ENCODE measurements around the gene EIF4G3. TPM values are rescaled to one million over a fixed set of nuclear protein-coding genes. Genes with fewer than 3 reads are reported as not detected.

The EIF4G3 gene
- polyA plus RNA-seq, 3 donors = 5.1 to 34.2 (median 5.8) TPM

DNA sequence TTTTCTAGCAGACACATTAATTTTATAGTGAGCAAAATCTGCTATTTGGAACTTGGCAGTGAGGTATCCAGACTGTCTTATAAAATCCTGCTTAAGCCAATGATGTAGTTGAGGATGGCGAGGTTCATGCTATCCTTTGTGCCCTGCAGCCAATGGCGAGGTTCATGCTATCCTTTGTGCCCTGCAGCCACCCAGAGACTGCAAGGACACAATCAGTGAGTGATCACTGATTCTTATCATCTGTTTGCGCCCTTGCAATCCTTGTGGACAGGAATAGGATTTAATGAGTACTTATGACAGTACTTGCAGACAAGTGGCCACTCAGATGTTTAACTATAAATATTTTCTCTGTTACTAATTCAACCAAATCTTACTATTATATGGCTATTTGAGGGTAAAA, 112.6 kb downstream of the EIF4G3 start:
- no peaks in the 10 kb centered on the region for H3K79me2 ChIP-seq (ENCODE audit: insufficient read depth, low read length)
- Mint-ChIP-seq H3K27ac (no peak overlapping the region), H3K4me3 (no peak overlapping the region), H3K9me3 (no peaks in the 10 kb centered on the region), H3K36me3 (peaks cover 5 to 12% of the 10 kb centered on the region in 2 donors), H3K4me1 (peaks cover 3% of the 10 kb centered on the region), H3K27me3 (ENCODE audit: low read depth in 3 of 3) (no peaks in the 10 kb centered on the region)
- no peak overlapping the region for H3K4me2 ChIP-seq (replicated peaks; ENCODE audit: extremely low read depth, low read length, poor library complexity, severe bottlenecking)
- H2AFZ ChIP-seq (ENCODE audit: insufficient read depth, low read depth, low read length, poor library complexity, severe bottlenecking) = no peak overlapping the region
- H3K36me3 ChIP-seq (replicated peaks in 1 of 2; ENCODE audit: control insufficient read depth in 1 of 2, insufficient read depth in 2 of 2, low read length in 2 of 2) = peaks cover 0 to 5% of the 10 kb centered on the region in 2 donors
- no peak overlapping the region for H3K9ac ChIP-seq (ENCODE audit: insufficient read depth, low read length, poor library complexity, severe bottlenecking)
- 100% methylated on average over 2 of the region's 3 CpGs for WGBS (ENCODE audit: insufficient coverage)
- no peaks in the 10 kb centered on the region for H3K4me1 ChIP-seq (ENCODE audit: control insufficient read depth in 1 of 2, insufficient read depth in 2 of 2, low read length in 2 of 2)
- TF ChIP-seq, protein P1, sequence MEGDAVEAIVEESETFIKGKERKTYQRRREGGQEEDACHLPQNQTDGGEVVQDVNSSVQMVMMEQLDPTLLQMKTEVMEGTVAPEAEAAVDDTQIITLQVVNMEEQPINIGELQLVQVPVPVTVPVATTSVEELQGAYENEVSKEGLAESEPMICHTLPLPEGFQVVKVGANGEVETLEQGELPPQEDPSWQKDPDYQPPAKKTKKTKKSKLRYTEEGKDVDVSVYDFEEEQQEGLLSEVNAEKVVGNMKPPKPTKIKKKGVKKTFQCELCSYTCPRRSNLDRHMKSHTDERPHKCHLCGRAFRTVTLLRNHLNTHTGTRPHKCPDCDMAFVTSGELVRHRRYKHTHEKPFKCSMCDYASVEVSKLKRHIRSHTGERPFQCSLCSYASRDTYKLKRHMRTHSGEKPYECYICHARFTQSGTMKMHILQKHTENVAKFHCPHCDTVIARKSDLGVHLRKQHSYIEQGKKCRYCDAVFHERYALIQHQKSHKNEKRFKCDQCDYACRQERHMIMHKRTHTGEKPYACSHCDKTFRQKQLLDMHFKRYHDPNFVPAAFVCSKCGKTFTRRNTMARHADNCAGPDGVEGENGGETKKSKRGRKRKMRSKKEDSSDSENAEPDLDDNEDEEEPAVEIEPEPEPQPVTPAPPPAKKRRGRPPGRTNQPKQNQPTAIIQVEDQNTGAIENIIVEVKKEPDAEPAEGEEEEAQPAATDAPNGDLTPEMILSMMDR (IDR thresholded peaks at IDR 0.05) = no peak
- H4K20me1 ChIP-seq (ENCODE audit: insufficient read depth, low read length) = no peaks in the 10 kb centered on the region
- no peak overlapping the region for H3K4me3 ChIP-seq (replicated peaks in 1 of 3; ENCODE audit: low read depth in 2 of 3, low read length in 3 of 3)
- no peak overlapping the region for H3K27ac ChIP-seq (ENCODE audit: low read depth in 1 of 2, low read length in 2 of 2)
- no peaks in the 10 kb centered on the region for H3K9me3 ChIP-seq (replicated peaks in 1 of 2; ENCODE audit: control insufficient read depth in 1 of 2, insufficient read depth in 1 of 2, low read length in 2 of 2)
- DNase-seq = no peak
- intact Hi-C loops (cut with micrococcal nuclease) = no loop called here
- H3K27me3 ChIP-seq (ENCODE audit: control insufficient read depth in 2 of 2, insufficient read depth in 2 of 2, low read length in 2 of 2) = no peaks in the 10 kb centered on the region

DNA sequence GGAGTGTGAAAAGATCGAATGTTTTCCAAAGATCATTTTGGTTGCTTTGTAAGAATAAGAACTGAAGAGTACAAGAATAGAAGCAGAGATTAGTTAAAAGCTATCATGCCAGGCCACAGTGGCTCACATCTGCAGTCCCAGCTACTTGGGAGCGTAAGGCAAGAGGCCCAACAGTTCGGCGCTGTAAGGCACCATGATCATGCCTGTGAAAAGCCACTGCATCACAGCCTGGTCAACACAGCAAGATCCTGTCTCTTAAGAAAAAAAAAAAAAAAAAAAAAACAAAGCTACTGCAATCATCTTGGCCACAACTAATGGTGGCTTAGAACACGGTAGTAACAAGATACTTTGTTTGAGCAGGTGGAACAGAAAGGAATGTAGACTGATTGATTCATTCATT, 116.2 kb downstream of the EIF4G3 start:
- Histone ChIP-seq H2AFZ (ENCODE audit: insufficient read depth, low read depth, low read length, poor library complexity, severe bottlenecking) (no peak overlapping the region), H3K79me2 (ENCODE audit: insufficient read depth, low read length) (no peaks in the 10 kb centered on the region), H3K4me3 (replicated peaks in 1 of 3; ENCODE audit: low read depth in 2 of 3, low read length in 3 of 3) (no peak overlapping the region), H3K9ac (ENCODE audit: insufficient read depth, low read length, poor library complexity, severe bottlenecking) (no peak overlapping the region), H3K27ac (ENCODE audit: low read depth in 1 of 2, low read length in 2 of 2) (no peak overlapping the region), H3K9me3 (replicated peaks in 1 of 2; ENCODE audit: control insufficient read depth in 1 of 2, insufficient read depth in 1 of 2, low read length in 2 of 2) (no peaks in the 10 kb centered on the region), H3K27me3 (ENCODE audit: control insufficient read depth in 2 of 2, insufficient read depth in 2 of 2, low read length in 2 of 2) (no peaks in the 10 kb centered on the region), H4K20me1 (ENCODE audit: insufficient read depth, low read length) (no peaks in the 10 kb centered on the region), H3K4me1 (ENCODE audit: control insufficient read depth in 1 of 2, insufficient read depth in 2 of 2, low read length in 2 of 2) (no peaks in the 10 kb centered on the region), H3K4me2 (replicated peaks; ENCODE audit: extremely low read depth, low read length, poor library complexity, severe bottlenecking) (no peak overlapping the region), H3K36me3 (replicated peaks in 1 of 2; ENCODE audit: control insufficient read depth in 1 of 2, insufficient read depth in 2 of 2, low read length in 2 of 2) (peaks cover 0 to 5% of the 10 kb centered on the region in 2 donors)
- Mint-ChIP-seq H3K9me3 (no peaks in the 10 kb centered on the region), H3K27ac (no peak overlapping the region), H3K4me1 (peaks cover 11% of the 10 kb centered on the region), H3K27me3 (ENCODE audit: low read depth in 3 of 3) (no peaks in the 10 kb centered on the region), H3K4me3 (no peak overlapping the region), H3K36me3 (peaks cover 2 to 12% of the 10 kb centered on the region in 2 donors)
- intact Hi-C loops (cut with micrococcal nuclease) = no loop called here
- DNase-seq = no peak
- WGBS (ENCODE audit: insufficient coverage) = 97% methylated on average over 4 of the region's 5 CpGs
- TF ChIP-seq, protein P1 (IDR thresholded peaks at IDR 0.05) = no peak
